GM21717 (cell line): ENCODE measurements around the gene UST.

Experiments used
- ATAC-seq: cut with Tn5 transposase; IDR thresholded peaks from one replicate; pipeline ENCODE4 v1.9.1; 2021; ENCODE audit warnings: mild to moderate bottlenecking, moderate library complexity; ENCODE audit not compliant: unreplicated experiment

The UST gene

GRCh38 chr6:149054559-149055194, 307.8 kb downstream of the UST start:
- peak; percentile 77 for ATAC-seq

GRCh38 chr6:149055195-149055899, 308.5 kb downstream of the UST start:
- no peak for ATAC-seq

- no peak for ATAC-seq
Observed at GRCh38 chr6:149056777-149057463, 310.1 kb downstream of the UST start.

- no peak for ATAC-seq
Observed at GRCh38 chr6:149057464-149057840, 310.6 kb downstream of the UST start.

GRCh38 chr6:149059557-149059956, 312.7 kb downstream of the UST start:
- no peak for ATAC-seq

GRCh38 chr6:149060300-149060984, 313.6 kb downstream of the UST start:
- peak; percentile 70 for ATAC-seq

GRCh38 chr6:149060985-149061760, 314.3 kb downstream of the UST start:
- ATAC-seq: no peak

GRCh38 chr6:149061930-149062329, 315.1 kb downstream of the UST start:
- ATAC-seq: no peak

- ATAC-seq: no peak
Observed at GRCh38 chr6:149062653-149063348, 316.0 kb downstream of the UST start.

- no peak for ATAC-seq
Observed at GRCh38 chr6:149063468-149063867, 316.6 kb downstream of the UST start.

- no peak for ATAC-seq
Observed at GRCh38 chr6:149064001-149064659, 317.3 kb downstream of the UST start.

- ATAC-seq: no peak
Observed at GRCh38 chr6:149064660-149065015, 317.8 kb downstream of the UST start.

GRCh38 chr6:149065121-149065520, 318.3 kb downstream of the UST start:
- ATAC-seq: no peak

- ATAC-seq: peak; percentile 98
Observed at GRCh38 chr6:149065658-149066556, 319.1 kb downstream of the UST start.

GRCh38 chr6:149071997-149072396, 325.2 kb downstream of the UST start:
- ATAC-seq: no peak

GRCh38 chr6:149074832-149075258, 328.0 kb downstream of the UST start:
- ATAC-seq: no peak

- ATAC-seq: no peak
Observed at GRCh38 chr6:149075616-149076354, 329.0 kb downstream of the UST start.

- no peak for ATAC-seq
Observed at GRCh38 chr6:149076355-149076734, 329.5 kb downstream of the UST start.
